NCI-H345 treated with DMSO at 0.1 percent for 48 hours (cell line): ENCODE data around the gene LRP3.

Experiments used
- DNase-seq: peaks from one replicate; lab custom pipeline; 2025; ENCODE audit not compliant: unreplicated experiment; lab: John Stamatoyannopoulos, UW

Gene LRP3

DNA sequence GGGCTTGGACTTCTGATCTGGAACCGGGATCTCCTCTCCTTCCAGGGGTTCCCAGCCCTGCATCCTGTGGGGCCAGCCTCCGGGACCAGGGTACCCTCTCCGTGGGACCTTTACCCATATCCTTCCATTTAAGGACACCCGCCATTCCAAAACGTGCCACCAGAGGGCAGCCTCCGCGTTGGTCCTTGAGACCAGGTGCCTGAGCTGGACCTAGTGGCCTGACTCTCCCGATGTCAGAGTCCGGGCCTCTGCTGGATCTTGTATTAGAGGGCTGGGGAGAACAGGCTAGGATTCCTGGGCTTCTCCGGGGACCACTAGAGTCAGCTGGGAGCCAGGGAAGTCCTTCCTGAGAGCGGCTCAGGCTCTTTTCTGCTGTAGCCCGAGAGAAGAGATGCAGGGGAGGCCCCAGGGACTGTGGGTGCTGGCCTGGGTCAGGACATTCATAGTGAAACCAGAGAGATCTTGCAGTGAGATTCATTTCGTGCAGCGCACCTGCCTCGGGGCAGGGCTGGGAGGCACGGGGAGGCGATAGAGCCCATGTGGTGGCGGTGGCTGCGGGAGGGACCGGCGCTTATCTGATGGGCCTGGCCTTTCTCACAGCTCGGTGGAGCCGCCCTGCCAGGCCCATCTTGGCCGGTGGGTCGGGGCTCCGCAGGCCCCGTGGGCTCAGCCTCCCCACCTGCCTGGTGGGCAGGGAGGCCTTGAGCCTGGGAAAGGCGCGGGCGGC, 41.3 kb downstream of the LRP3 start:
- peak; percentile 78 for DNase-seq

DNA sequence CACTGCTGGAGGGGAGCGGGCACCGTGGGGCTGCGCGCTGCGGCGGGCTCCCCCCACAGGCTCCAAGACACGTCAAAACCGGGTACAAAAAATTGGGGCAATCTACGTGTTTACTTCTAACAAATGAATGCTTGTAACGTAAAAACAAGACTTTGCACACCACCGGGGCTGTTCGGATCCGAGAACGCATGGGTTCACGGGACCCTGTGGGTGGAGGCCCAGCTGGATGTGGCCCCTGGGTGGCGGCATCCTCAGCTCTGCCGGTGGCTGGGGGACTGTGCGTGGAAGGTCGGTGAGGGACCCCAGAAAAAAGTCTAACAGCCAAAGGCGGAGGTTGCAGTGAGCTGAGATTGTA, 41.8 kb downstream of the LRP3 start:
- no peak for DNase-seq

DNA sequence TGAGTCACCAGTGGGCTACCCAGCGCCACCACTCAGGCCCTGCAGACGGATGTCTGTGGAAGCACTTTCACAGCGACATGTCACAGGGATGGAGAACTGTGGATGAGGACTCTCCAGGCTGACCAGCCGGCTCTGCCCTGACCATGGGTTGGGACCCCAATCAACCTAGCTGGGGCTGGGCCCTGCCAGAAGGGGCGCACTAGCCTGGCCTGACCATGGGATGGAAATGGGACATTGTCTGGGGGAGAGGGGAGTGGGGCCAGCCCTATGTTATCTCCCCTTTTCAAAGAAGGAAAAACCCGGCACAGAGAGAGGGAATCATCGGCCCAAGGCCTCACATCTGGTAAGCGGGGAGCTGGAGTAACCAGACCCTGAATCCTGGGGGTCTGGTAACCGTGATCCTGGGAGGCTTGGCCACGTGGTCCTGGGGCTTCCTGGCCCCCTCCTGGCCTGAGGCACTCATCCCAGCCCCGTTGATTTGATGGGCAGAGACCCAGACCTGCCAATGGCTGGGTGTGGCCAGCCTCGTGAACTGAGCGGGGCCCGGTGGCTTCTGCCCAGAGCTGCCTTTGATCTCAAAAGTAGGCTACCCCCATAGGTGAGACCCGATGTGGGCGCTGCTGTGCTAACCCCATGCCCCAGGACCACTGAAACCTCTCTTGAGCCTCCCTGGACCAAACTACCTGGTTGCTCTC, 42.7 kb downstream of the LRP3 start:
- no peak for DNase-seq

DNA sequence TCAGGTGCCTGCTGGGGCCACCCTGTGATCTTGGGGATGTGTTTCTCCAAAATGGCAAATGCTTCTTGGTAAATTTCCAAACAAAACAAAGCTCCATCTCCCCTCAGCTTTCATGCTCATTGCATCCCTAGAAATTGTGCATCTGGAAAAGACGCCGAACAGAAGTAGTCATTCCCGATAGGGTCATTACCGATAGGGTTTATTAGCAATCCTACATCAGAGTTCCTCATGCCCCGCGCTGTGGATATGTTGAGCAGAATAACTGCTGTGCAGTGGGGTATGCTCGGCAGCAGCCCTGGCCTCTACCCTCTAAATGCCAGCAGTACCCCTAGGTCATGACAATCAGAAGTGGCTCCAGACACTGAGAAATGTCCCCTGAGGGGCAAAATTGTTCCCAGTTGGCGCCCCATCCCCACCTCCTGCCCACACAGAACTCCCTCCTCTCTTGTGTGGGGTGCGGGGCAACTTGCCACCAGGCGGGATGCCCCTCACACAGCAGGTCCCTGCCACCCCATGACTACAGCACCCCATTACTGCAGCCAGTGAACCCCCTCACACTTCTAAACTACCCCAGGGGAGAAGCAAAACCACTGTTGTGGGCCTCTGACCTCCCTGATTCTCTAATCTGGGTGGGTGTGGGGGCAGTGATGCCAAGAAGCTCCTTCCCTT, 44.5 kb downstream of the LRP3 start:
- no peak for DNase-seq

DNA sequence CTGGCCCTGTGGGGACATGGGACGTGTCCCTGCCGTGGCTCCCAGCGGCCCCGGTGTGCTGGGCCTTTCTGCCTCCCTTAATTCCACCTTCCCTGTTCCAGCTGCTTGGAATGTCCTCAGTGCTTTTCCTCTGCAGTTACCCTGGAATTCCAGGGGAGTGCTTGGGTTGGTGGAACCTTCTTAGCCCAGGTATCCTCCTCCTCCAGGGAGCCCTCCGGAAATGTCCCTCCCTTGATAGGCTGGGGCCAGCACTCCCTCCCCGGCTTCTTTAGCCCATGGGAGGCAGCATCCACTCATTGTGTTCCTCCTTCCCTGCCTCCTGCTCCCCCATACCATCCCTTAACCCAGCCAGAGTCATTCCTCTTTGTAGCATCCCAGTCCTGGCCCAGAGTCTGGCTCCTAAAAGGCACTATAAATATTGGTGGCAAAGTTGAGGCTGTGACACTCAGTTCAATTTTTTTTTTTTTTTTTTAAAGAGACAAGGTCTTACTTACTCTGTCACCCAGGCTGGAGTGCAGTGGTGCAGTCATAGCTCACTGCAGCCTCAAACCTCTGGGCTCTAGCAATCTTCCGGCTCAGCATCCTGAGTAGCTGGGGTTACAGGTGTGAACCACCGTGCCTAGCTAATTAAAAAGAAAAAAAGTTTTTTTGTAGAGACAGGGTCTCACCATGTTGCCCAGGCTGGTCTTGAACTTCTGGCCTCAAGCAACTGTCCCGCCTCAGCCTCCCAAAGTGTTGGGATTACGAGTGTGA, 45.3 kb downstream of the LRP3 start:
- no peak for DNase-seq

GRCh38 chr19:33240181-33240771, 46.1 kb downstream of the LRP3 start:
- DNase-seq: peak; percentile 32

DNA sequence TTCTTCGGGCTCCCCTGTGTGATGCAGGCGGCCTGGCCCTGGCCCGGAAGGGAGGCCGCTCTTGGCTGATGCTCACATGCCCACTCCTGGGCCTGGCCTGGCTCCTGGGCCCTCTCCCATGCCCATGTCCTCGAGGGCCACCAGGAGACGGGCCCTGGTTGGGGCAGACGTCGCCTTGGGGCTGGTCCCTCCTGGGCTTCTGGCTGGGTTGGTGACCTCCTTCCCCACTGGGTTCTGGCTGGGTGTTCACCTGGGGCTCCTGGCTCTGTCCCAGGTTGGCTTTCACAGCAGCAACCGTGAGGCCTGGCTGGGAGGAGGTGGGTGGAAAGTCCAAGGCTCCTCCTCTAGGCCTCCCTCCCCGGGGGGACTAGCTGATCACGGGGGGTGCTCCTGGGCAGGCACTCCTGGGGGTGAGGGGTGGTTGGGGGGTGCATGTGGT, 47.0 kb downstream of the LRP3 start:
- no peak for DNase-seq

GRCh38 chr19:33241530-33242101, 47.5 kb downstream of the LRP3 start:
- DNase-seq: no peak

- no peak for DNase-seq
Measured at GRCh38 chr19:33242131-33242530, 48.0 kb downstream of the LRP3 start.

DNA sequence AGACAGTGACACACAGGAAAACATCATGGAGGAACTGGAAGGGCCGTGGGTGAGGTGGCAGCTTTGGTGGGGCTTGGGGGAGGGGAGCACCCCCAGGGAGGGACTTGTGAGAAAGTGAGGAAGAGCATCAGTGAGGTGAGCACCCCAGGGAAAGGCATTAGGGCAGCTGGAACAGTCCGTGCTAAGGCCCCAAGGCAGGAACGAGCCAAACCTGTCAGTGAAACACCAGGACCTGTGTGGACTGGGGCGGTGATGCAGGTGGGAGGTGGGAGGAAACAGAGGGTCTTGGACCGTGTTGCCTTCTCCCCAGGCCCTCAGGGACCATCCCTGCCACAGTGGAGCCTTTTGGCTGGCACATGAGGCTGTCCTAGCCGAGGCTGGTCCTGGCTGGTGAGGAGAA, 48.8 kb downstream of the LRP3 start:
- DNase-seq: no peak

DNA sequence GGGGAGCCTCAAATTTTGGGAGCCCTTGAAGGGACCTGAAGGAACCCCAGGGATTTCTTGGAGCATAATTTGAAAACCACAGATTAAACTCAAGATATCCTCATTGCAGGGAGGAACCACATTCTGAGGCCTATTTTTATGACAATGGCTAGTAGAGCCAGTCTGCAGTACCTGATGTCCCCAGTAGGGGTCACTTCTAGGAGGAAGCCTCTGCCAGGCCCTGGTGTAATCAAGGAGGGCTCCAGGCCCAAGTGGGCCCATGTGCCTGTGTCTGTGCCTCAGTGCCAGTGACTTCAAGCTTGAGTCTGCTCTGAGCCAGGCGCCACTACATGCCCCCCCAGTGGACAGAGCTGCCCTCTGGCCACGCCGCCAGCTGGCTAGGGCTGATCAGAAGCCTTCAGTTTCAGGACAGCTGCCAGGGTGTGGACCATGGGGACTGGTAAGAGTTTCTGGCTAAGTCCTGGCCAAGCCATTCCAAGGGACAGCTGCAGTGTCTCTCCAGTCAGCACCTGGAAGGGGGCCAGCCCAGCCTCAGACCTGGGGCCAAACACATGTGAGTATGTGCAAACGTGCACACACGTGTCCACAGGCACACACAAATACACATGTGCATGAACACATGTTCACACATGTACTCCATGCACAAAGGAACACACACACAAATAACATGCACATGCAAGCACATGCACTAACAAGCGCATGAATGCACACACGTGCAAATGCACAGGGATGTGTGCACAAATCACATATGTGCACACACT, 52.0 kb downstream of the LRP3 start:
- DNase-seq: no peak

DNA sequence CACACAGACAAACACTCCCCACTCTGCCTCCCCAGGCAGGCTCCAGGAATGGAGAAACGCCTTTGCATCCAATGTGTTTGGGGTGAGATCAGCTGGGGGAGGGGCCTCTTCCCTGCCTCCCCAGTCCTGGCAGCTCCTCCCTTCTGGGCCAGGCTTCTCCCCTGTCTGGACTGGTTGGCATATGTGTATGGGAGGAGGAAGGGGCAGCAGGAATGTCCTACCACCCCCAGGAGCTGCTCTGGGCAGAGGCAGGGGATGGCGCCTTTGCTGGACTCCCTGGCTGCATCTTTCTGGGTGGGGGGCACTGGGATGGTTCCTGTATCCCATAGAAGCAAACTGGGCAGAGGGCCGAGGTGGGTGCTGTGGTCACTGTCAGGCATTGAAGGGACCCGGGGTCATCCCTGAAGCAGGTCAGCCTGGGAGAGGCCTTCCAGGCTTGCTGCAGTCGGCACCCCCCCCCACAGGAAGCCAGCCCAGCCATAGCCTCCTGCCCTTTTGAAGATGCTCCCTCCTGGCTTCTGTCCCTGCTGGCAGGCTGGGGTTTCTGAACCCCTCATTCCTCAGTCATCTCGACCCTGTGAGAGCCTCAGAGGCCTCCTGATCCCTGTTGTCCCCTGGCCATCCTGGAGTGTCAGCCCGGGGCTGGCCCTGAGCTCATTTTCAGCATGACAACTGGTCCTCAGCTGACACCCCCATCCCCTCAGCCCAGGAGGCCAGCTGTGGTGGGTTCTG, 52.7 kb downstream of the LRP3 start:
- no peak for DNase-seq

GRCh38 chr19:33247441-33247819, 53.3 kb downstream of the LRP3 start:
- no peak for DNase-seq

DNA sequence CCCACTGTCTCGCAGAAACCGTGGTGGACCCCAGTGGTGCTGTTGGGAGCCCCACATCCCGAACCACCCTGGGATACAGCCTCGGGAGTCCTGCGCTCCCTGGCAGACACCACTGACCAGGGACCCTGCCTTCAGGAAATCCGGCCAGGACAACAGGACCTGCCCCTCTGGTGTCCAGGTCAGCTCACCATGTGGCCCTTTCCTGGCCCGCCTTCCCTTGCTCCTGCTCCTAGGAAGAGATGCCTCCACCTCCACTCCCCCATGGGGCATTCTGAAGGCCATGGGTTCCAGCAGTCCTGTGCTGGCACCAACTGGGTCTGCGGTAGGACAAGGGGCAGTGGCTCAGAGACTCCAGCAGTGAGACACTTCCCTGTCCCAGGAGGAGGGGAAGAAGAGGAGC, 54.0 kb downstream of the LRP3 start:
- DNase-seq: no peak

- DNase-seq: no peak
Measured at GRCh38 chr19:33248553-33248953, 54.4 kb downstream of the LRP3 start.

GRCh38 chr19:33248954-33249613, 55.0 kb downstream of the LRP3 start:
- DNase-seq: no peak

DNA sequence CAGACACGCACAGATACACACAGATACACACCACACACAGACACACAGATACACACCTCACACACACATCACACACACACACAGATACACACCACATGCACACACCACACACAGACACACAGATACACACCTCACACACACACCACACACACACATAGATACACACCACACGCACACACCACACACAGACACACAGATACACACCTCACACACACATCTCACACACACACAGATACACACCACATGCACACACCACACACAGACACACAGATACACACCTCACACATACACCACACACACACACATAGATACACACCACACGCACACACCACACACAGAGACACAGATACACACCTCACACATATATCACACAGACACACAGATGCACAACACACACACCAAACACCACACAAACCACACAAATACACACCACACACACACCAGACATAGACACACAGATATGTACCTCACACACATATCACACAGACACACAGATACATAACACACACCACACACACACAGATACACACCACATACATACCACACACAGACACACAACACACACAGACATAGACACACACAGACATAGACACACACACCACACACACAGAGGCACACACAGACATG, 55.7 kb downstream of the LRP3 start:
- no peak for DNase-seq

GRCh38 chr19:33250500-33250899, 56.4 kb downstream of the LRP3 start:
- DNase-seq: no peak
